H1 (cell line): Measurements from ENCODE around the gene ZNF566. TPM values are rescaled to one million over a fixed set of nuclear protein-coding genes. Genes with fewer than 3 reads are reported as not detected.

Experiments used
- CTCF ChIA-PET: fragments of 300-600 bp; sonication (Branson Sonifier 250); formaldehyde crosslinking; loops from one replicate; lab custom pipeline; 2021; ENCODE audit not compliant: partially characterized antibody; lab: Charles Lee
- POLR2A ChIA-PET: fragments of 300-600 bp; sonication (Branson Sonifier 250); formaldehyde crosslinking; loops from one replicate; lab custom pipeline; 2021; ENCODE audit warnings: inconsistent platforms; ENCODE audit not compliant: partially characterized antibody; lab: Charles Lee
- DNase-seq, 2 experiments: peaks; one replicate each; pipeline versions ENCODE4 v3.0.0 to v3.0.0-alpha.2; 2010 to 2022; ENCODE audit warnings: low spot score in 2 of 2, low read depth in 1 of 2, mixed read lengths in 1 of 2
- FAIRE-seq: peaks from 2 replicates; lab custom pipeline; 2011; peaks lifted over from hg19 to GRCh38; lab: Jason Lieb, UNC
- H2AFZ ChIP-seq: 2 replicates; pipeline ENCODE4 v1.8.1; 2012; ENCODE audit warnings: low read length, inconsistent platforms
- H2AK5ac ChIP-seq: 2 replicates; pipeline ENCODE4 v1.6.1; 2013; ENCODE audit warnings: low read depth, low read length
- H2BK120ac ChIP-seq: replicated peaks from 2 replicates; pipeline ENCODE3; 2013; ENCODE audit warnings: low read depth, low read length, inconsistent platforms
- H2BK12ac ChIP-seq: 2 replicates; pipeline ENCODE4 v1.6.1; 2013; ENCODE audit warnings: low read depth, low read length
- H2BK15ac ChIP-seq: 2 replicates; pipeline ENCODE4 v1.6.1; 2013; ENCODE audit warnings: low read length
- H2BK20ac ChIP-seq: 2 replicates; pipeline ENCODE4 v1.6.1; 2013; ENCODE audit warnings: low read length
- H2BK5ac ChIP-seq: 2 replicates; pipeline ENCODE4 v1.6.1; 2013; ENCODE audit warnings: low read depth, low read length
- H3K14ac ChIP-seq: 2 replicates; pipeline ENCODE4 v1.6.1; 2013; ENCODE audit warnings: inconsistent platforms; ENCODE audit not compliant: insufficient read length
- H3K18ac ChIP-seq: 2 replicates; pipeline ENCODE4 v1.6.1; 2013; ENCODE audit warnings: low read length; ENCODE audit errors: extremely low read depth
- H3K23ac ChIP-seq: 2 replicates; pipeline ENCODE4 v1.6.1; 2013; ENCODE audit warnings: inconsistent platforms; ENCODE audit not compliant: insufficient read length
- H3K23me2 ChIP-seq: 2 replicates; pipeline ENCODE4 v1.6.1; 2013; ENCODE audit warnings: low read depth, low read length
- H3K27ac ChIP-seq: 2 replicates; pipeline ENCODE4 v1.6.1; 2011; ENCODE audit warnings: low read depth, low read length, inconsistent platforms
- H3K27me3 ChIP-seq, 4 experiments: replicated peaks in 1 of 4; 1 replicate in 1 of 4; 2 replicates in 3 of 4; pipeline versions ENCODE4 v1.6.1 to v1.8.1; 2011 to 2013; ENCODE audit warnings: low read length in 3 of 4, mild to moderate bottlenecking in 3 of 4, inconsistent platforms in 2 of 4, mixed read lengths in 2 of 4, moderate library complexity in 1 of 4; ENCODE audit not compliant: control insufficient read depth in 3 of 4, insufficient read depth in 3 of 4; ENCODE audit errors: extremely low read depth in 1 of 4
- H3K36me3 ChIP-seq, 4 experiments: 2 replicates each; pipeline versions ENCODE4 v1.6.1 to v1.8.1; 2011 to 2013; ENCODE audit warnings: mild to moderate bottlenecking in 4 of 4, low read length in 3 of 4, moderate library complexity in 2 of 4, control low read depth in 1 of 4, inconsistent platforms in 1 of 4; ENCODE audit not compliant: insufficient read depth in 4 of 4, control insufficient read depth in 2 of 4
- H3K4ac ChIP-seq: replicated peaks from 2 replicates; pipeline ENCODE3; 2013; ENCODE audit warnings: low read length, low read depth, mixed read lengths, inconsistent platforms; ENCODE audit not compliant: insufficient read length
- H3K4me1 ChIP-seq, 4 experiments: replicated peaks in 1 of 4; 1 replicate in 1 of 4; 2 replicates in 3 of 4; pipeline versions ENCODE4 v1.6.1 to v1.8.1; 2011 to 2013; ENCODE audit warnings: low read length in 3 of 4, inconsistent platforms in 2 of 4, mixed read lengths in 1 of 4; ENCODE audit not compliant: insufficient read depth in 4 of 4, control insufficient read depth in 3 of 4
- H3K4me2 ChIP-seq, 2 experiments: 2 replicates each; pipeline versions ENCODE4 v1.6.1 to v1.8.1; 2011 to 2013; ENCODE audit warnings: low read depth in 2 of 2, low read length in 2 of 2, control low read depth in 1 of 2, inconsistent platforms in 1 of 2, mild to moderate bottlenecking in 1 of 2; ENCODE audit not compliant: insufficient read depth in 1 of 2
- H3K4me3 ChIP-seq, 4 experiments: fragments of 200-600, 300-600 bp in 1 of 4; sonication (generic), shearing (Covaris generic), sonication (Bioruptor Twin) in 1 of 4; 2 replicates each; pipeline versions ENCODE4 v1.5.1 to v1.8.1; 2011 to 2016; ENCODE audit warnings: low read length in 4 of 4, low read depth in 3 of 4, control low read depth in 2 of 4, inconsistent platforms in 2 of 4, mild to moderate bottlenecking in 2 of 4, mixed read lengths in 1 of 4, moderate library complexity in 1 of 4; ENCODE audit not compliant: insufficient read depth in 2 of 4; ENCODE audit errors: extremely low read depth in 1 of 4
- H3K56ac ChIP-seq: replicated peaks from 2 replicates; pipeline ENCODE3; 2013; ENCODE audit warnings: low read depth, mild to moderate bottlenecking, mixed read lengths, low read length, inconsistent platforms; ENCODE audit not compliant: insufficient read length
- H3K79me1 ChIP-seq: 2 replicates; pipeline ENCODE4 v1.6.1; 2013; ENCODE audit warnings: low read depth, low read length, control low read depth
- H3K79me2 ChIP-seq, 2 experiments: 2 replicates each; pipeline versions ENCODE4 v1.6.1 to v1.8.1; 2012 to 2013; ENCODE audit warnings: low read length in 2 of 2, mild to moderate bottlenecking in 2 of 2, inconsistent platforms in 1 of 2; ENCODE audit not compliant: insufficient read depth in 2 of 2, control insufficient read depth in 1 of 2
- H3K9ac ChIP-seq, 4 experiments: replicated peaks in 1 of 4; 1 replicate in 1 of 4; 2 replicates in 3 of 4; pipeline versions ENCODE4 v1.6.1 to v1.8.1; 2011 to 2013; ENCODE audit warnings: low read depth in 3 of 4, low read length in 3 of 4, control low read depth in 2 of 4, mild to moderate bottlenecking in 2 of 4, moderate library complexity in 2 of 4, inconsistent platforms in 1 of 4; ENCODE audit errors: extremely low read depth in 1 of 4
- H3K9me3 ChIP-seq, 2 experiments: 2 replicates each; pipeline versions ENCODE4 v1.6.1 to v1.8.1; 2012 to 2013; ENCODE audit warnings: mild to moderate bottlenecking in 2 of 2, moderate library complexity in 2 of 2, control low read depth in 1 of 2, inconsistent platforms in 1 of 2, low read depth in 1 of 2, low read length in 1 of 2, mixed read lengths in 1 of 2; ENCODE audit not compliant: insufficient read depth in 2 of 2
- H4K20me1 ChIP-seq, 2 experiments: replicated peaks in 1 of 2; 2 replicates each; pipeline versions ENCODE3 to v1.8.1; 2011 to 2013; ENCODE audit warnings: inconsistent platforms in 2 of 2, low read length in 2 of 2, mild to moderate bottlenecking in 1 of 2; ENCODE audit not compliant: insufficient read depth in 2 of 2, control insufficient read depth in 1 of 2
- H4K5ac ChIP-seq: 2 replicates; pipeline ENCODE4 v1.6.1; 2013; ENCODE audit warnings: low read length, low read depth, mixed read lengths, inconsistent platforms; ENCODE audit not compliant: insufficient read length
- H4K8ac ChIP-seq: 2 replicates; pipeline ENCODE4 v1.8.0; 2013; ENCODE audit warnings: mild to moderate bottlenecking, moderate library complexity, low read length, inconsistent platforms; ENCODE audit not compliant: insufficient read depth; ENCODE audit errors: extremely low read depth
- H4K91ac ChIP-seq: replicated peaks from 2 replicates; pipeline ENCODE3; 2013; ENCODE audit warnings: low read length, mixed read lengths, inconsistent platforms; ENCODE audit not compliant: insufficient read length
- SIRT6 ChIP-seq: IDR thresholded peaks from one replicate; pipeline ENCODE4 v1.7.1; 2012; ENCODE audit warnings: low read length, inconsistent platforms
- TEAD4 ChIP-seq: IDR thresholded peaks from 2 replicates; pipeline ENCODE4 v1.6.1; 2012; ENCODE audit warnings: low read depth, low read length, inconsistent platforms, mixed read lengths
- WGBS, 2 experiments: shearing (Covaris generic) in 1 of 2; methylation state at CpG; one replicate each; pipeline versions ENCODE4 v1.1.6 to v1.1.7; 2013 to 2015; ENCODE audit warnings: low lambda C conversion rate in 2 of 2, mixed read lengths in 2 of 2, inconsistent platforms in 1 of 2, low coverage in 1 of 2, missing lambda C conversion rate in 1 of 2; ENCODE audit not compliant: insufficient replicate concordance in 2 of 2, insufficient coverage in 1 of 2, insufficient read length in 1 of 2; ENCODE audit errors: extremely low coverage in 1 of 2, missing lambda C conversion rate in 1 of 2; 5-methylcytosine and 5-hydroxymethylcytosine counted together
- polyA plus RNA-seq, 7 experiments: library from polyadenylated mRNA; depleted of rRNA in 3 of 7; stranded (reverse) in 5 of 7; unstranded in 2 of 7; fragments of >200 nt in 5 of 7; fragments of 200-250 nt in 2 of 7; gene quantifications; 1 replicate in 5 of 7; 2 replicates in 1 of 7; 4 replicates in 1 of 7; pipeline versions ENCODE4 v1.2.1 to v1.2.3, GENCODE V29; 2011 to 2013; ENCODE audit warnings: missing spikeins in 2 of 7, mixed read lengths in 2 of 7
- total RNA-seq: library from RNA; stranded (reverse); fragmentation: NEBNext Ultra II Directional; extraction: Animal tissue kit (Norgen Biotek cat#: 25700); gene quantifications from 2 replicates; pipeline ENCODE4 v1.2.1, GENCODE V29; 2021

ZNF566 gene
- total and polyA plus RNA-seq, 2 of the 8 experiments (the other 6 are each of a cell fraction or from before 2014, with no cell fraction given): 6.9 to 16.6 TPM

DNA sequence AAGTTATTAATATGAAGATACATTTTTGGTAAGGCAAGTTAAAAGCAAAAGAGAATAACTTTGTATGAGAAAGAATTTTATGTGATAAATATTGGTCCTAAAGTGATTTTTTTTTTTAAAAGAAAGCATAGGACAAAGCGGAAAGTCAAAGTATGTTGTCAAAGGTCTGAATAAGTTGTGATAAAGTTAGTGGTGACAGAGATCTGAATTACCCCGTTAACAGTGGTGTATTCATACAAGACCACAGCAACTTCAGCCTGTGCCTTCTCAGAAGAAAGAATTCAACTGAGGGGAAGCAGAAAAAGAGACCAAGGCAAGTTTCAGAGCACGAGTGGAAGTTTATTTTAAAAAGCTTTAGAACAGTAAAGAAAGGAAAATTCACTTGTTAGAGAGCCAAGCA is 19.0 kb upstream of the ZNF566 start:
- Histone ChIP-seq H2BK120ac (no peak overlapping the region), H3K4ac (no peak overlapping the region), H2BK12ac (no peak overlapping the region), H3K14ac (no peak overlapping the region), H2BK5ac (no peak overlapping the region), H4K91ac (no peak overlapping the region), H3K23ac (no peak overlapping the region), H2AK5ac (no peak overlapping the region), H3K4me3 (no peak overlapping the region), H3K27me3 (no peaks in the 10 kb centered on the region), H3K4me2 (no peak overlapping the region), H3K79me2 (no peaks in the 10 kb centered on the region), H3K4me1 (no peaks in the 10 kb centered on the region), H3K9me3 (peaks cover 44 to 72% of the 10 kb centered on the region in 2 experiments), H4K8ac (no peak overlapping the region), H2AFZ (no peak overlapping the region), H3K9ac (no peak overlapping the region), H3K18ac (no peak overlapping the region), H2BK15ac (no peak overlapping the region), H3K23me2 (no peaks in the 10 kb centered on the region), H4K5ac (no peak overlapping the region), H3K56ac (no peak overlapping the region), H3K36me3 (peaks cover 0 to 24% (median 6%) of the 10 kb centered on the region in 4 experiments; a peak in 3 of 8 replicates), H3K79me1 (no peaks in the 10 kb centered on the region), H2BK20ac (no peak overlapping the region), H4K20me1 (no peaks in the 10 kb centered on the region), H3K27ac (no peak overlapping the region)
- FAIRE-seq: no peak
- TF ChIP-seq TEAD4 (no peak), SIRT6 (no peak)
- CTCF ChIA-PET: no interaction called here
- POLR2A ChIA-PET: interaction anchor here (1.0 kb wide), 1 partner anchor 11 kb away, joined by 3 read pairs; no protein-coding TSS in a partner anchor
- WGBS, 2 experiments: 82 to 100% methylated on average over 1 to 3 of the region's 3 CpGs
- no peak for DNase-seq
